Retina (tissue), 1 donor: ENCODE results near the gene ASXL2.
A peak's percentile ranks its signal among the peaks of the same experiment; 100 is the strongest.
"Not testable (repeated sequence)": the region's sequence is repeated elsewhere in the genome, so short reads cannot be mapped to it uniquely, and the experiment has no call there.

Source experiments
- DNase-seq: peaks from one replicate; pipeline ENCODE4 v3.0.0-alpha.2; 2016

ASXL2 gene

DNA sequence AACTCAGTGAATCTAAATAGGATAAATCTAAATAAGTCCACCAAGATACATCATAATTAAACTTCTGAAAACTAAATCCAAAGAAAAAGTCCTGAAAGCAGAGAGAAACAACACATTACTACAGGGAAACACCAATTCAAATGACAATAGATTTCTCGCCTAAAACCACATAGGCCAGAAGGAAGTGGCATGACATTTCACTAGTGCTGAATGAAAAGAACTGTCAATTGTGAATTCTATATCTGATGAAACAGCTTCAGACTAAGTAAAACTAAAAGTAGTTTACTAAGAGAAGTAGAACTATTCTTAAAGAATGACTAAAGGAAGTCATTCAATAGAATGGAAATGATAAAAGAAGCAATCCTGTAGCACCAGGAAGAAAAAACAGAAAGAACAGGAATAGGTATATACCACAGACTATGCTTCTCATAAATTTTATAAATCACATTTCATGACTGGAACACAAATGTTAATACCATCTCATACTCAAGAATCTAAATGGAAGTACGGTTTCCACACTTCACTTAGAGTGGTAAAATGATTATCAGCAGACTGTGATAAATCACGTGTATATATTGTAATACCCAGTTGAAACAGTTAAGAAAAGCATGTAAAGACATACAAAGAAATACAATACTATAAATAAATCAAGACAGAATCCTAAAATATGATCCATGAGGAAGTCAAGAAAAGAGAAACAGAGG is 46.4 kb downstream of the ASXL2 start:
- no peak for DNase-seq

DNA sequence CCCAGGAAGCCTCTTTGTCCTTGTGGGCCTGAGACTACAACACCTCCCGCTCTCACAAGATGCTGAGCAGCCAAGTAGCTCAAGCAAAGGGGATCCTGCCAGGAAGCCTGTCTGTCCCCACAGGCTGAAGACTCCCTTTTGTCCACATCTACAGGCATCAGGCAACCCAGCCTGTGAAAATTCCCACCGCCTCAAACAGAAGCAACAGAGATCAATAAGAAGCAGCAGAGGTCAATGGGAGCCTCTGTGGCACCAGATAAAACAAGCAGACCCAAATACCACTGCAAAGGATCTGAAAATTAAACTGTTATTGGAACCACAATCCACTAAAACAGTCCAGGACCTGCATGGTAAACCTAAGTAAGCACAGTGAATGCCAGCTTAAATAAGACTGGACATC is 48.5 kb downstream of the ASXL2 start:
- no peak for DNase-seq

DNA sequence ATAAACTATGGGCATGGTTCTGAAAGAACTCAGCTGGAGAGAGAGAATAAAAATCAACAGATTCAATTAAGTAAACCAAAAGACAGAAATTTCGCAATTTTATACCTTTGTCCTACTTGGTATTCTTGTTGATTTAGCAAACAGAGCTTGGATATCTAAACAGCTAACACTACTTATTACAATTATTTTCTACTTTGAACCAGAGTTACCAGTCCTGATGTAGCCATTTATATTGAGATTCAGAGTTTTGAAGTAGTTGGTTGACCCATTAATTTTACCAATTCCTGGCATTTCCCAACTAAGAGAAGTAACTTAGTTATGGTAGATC is 48.9 kb downstream of the ASXL2 start:
- DNase-seq, result no peak

DNA sequence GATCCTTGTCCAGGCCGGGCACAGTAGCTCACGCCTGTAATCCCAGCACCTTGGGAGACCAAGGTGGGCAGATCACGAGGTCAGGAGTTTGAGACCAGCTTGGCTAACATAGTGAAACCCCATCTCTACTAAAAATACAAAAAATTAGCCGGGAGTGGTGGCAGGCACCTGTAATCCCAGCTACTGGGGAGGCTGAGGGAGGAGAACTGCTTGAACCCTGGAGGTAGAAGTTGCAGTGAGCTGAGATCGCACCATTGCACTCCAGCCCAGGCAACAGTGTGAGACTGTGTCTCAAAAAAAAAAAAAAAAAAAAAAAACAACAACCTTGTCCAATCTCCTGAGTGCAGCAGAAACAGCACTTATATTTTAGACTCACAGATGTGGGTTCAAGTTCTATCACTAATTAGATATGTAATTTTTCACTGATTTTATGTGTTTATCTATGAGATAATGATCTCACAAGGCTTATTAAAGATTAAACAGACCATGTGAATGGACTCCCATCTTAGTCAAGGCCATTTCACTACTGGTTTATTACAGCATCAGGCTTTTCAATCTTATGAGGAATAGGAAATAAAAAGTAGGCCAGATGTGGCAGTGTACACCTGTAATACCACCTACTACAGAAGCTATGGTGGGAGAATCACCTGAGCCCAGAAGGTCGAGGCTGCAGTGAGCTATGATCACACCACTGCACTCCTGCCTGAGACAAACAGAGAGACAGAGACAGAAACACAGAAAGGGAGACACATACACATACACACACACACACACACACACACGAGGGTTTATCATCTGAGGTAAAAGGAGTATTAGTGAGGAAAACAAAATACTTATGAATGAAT is 49.5 kb downstream of the ASXL2 start:
- not testable (repeated sequence) for DNase-seq

- DNase-seq, result no peak
These were observed 53.0 kb downstream of the ASXL2 start for GRCh38 chr2:25825238-25825637.

- DNase-seq, result no peak
These were observed 53.6 kb downstream of the ASXL2 start for GRCh38 chr2:25824718-25825117.

DNA sequence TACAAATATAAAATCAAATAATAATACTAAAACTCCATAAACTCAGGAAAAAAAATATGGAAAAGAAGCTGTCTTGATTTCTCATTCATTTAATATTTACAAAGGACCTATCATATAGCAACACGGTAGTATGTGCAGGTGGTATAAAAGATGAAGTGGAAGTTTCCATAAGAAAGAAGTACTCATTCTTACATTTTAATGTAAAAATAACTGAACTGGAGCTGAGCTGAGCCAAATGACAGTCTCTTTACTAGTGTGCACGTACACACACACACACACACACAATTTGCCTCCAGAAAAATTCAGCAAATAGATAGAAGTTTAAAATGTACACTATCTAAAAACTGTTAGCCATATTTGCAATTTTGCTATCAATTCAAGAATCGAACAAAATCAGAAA is 54.1 kb downstream of the ASXL2 start:
- DNase-seq, result no peak

DNA sequence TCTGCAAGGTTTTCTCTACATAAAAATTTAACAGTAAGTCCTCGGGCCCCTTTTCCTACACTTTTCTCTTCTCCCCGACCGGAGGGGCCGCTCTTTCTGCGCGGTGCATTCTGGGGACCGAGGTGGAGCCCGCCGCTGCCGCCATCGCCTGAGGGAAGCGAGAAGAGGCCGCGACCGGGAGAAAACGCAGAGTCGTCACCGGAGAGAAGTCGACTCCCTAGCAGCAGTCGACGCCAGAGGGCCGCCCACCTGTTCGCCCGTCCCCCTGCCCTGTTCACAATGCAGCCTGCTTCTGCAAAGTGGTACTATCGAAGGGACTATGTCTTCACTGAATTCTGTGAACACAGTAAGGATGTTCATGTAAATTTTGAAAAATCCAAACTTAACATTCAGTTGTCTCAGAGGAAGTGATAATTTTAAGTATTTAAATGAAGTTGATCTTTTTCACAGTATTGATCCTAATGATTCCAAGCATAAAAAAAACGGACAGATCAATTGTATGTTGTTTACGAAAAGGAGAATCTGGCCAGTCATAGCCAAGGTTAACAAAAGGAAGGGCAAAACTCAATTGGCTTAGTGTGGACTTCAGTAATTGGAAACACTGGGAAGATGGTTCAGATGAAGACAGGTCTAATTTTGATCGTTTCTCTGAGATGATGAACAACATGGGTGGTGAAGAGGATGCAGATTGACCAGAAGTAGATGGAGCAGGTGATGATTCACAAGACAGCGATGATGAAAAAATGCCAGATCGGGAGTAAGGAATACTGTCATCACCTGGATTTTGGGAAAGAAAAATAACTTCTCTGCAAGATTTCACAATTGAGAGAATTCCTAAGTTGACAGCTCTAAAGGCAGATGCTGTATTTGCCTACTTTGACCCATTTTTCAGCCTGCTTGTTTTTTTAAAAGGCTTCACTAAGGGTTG is 55.8 kb downstream of the ASXL2 start:
- DNase-seq, result peak; percentile 70

GRCh38 chr2:25821225-25822056 is 56.8 kb downstream of the ASXL2 start:
- DNase-seq, result no peak

DNA sequence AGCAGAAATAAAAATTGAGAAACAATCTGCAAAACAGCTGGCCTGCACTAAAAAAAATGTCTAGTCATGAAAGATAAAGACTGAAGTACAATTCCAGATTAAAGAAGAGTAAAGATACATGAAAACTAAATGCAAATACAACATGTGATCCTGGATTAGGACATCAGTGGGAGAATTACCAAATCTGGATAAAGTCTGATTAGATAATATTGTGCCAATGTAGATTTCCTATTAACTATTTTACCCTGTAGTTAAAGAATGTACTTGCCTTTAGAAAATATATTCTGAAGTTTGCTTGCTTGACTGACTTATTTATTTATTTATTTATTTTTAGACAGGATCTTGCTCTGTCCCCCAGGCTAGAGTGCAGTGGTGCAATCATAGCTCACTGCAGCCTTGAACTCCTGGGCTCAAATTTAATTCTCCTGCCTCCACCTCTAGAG is 58.7 kb downstream of the ASXL2 start:
- no peak for DNase-seq

DNA sequence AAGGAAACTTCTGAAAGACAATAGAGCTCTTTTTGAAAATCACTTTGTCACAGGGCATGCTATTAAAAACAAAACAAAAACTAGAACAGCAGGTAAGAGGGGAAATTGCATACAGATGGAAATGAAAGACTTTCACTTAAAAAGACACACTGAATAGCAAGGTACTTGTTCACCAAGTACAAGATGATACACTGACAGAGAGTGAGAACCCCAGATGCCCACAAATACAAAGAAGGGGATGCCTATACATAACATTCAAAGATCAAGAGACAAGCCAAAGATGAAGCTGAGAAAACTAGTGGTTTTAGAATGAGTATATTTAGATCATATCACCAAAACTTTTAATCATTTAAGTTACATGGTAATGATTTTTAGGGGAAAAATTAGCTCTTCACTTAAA is 60.7 kb downstream of the ASXL2 start:
- DNase-seq, result no peak

- no peak for DNase-seq
These were observed 61.3 kb downstream of the ASXL2 start for GRCh38 chr2:25817006-25817405.

DNA sequence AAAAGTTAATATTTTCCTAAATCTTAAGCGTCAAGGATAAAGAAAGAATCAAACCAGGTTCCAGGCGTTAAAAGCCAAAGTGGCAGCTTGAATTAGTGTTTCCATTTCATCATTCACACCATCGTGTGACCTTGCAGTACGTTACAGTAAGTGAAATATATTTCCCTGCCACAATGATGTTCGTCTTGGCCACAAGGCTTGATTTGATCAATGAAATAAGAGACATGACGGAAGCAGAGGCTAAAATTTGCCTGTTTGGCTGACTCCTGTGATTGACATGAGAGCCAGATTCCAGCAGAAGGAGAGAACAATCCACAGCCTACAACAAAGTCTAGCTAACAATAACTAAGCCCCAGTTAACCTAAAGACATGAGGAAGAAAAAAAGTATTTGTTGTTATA is 62.0 kb downstream of the ASXL2 start:
- no peak for DNase-seq

DNA sequence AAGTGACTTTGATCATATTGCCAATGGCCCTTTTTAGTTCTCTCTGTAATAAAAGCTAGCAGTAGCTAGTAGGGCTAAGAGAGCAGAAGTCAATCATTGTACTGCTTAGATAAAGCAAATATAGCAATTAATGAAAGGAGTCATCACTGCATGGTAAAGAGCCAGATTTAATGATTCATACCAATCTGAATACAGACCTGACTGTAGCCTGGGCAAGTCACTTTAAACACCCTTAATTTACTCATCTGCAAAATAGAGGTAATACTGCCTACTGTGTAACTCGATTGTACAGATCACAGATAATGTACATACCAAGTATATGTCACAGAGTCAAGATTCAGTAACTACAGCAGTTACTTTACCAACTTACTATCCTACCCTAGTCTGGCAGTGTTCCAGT is 63.6 kb downstream of the ASXL2 start:
- DNase-seq, result no peak

- DNase-seq, result no peak
These were observed 67.9 kb downstream of the ASXL2 start for GRCh38 chr2:25810428-25810827.

DNA sequence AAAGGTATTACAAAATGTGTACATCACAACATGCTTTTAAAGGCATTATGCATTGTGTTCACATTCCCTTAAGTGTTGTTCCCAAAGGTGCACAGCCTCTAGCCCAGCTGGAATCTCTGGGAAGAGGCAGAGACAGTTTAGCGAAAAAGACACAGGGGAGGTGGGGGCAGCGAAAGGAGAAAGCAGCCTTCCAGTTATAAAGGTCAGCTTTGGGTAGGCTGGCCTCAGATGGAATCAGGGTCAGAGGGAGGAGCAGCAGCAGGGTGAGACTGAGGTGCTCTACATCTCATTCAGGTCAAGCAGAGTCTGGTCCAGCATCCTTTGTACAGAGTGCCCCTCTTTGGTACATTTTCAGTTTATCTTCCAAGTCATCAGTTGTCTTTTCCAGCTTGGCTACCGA is 68.6 kb downstream of the ASXL2 start:
- no peak for DNase-seq

- DNase-seq, result no peak
These were observed 70.3 kb downstream of the ASXL2 start for GRCh38 chr2:25808006-25808383.

GRCh38 chr2:25806941-25807340 is 71.3 kb downstream of the ASXL2 start:
- no peak for DNase-seq

DNA sequence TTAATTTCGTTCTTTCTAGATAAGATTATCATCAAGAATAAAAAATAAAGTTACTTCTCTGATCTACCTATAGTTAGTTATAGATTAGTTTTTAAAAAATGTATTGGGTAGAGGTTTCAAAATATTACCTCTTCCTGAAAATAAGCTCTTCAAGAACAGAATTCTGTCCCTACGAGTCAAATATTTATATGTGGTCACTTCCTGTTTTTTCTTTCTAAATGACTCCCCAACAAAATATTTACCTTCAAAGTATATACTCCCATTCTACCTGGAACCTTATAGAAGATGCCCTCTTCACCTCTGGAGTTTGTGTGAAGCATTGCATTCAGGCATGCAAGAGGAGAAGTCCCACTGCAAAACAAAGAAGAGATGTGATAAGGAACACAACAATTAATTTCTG is 72.3 kb downstream of the ASXL2 start:
- DNase-seq, result no peak

GRCh38 chr2:25804338-25804737 is 73.9 kb downstream of the ASXL2 start:
- no peak for DNase-seq

- no peak for DNase-seq
These were observed 79.0 kb downstream of the ASXL2 start for GRCh38 chr2:25799301-25799700.
